Natural killer cell (primary cell): Measurements from ENCODE around the gene DDN. TPM values are rescaled to one million over a fixed set of nuclear protein-coding genes. Genes with fewer than 3 reads are reported as not detected.

Experiments
- ATAC-seq, 3 donors: fragments of 150-1000 bp in 2 of 3; fragments of 200-7000 bp in 1 of 3; cut with Tn5 transposase; 1 replicate in 1 of 3; 2 replicates in 2 of 3; pipeline ENCODE4 v1.10.0; 2021; ENCODE audit warnings: mild to moderate bottlenecking in 2 of 3, moderate library complexity in 2 of 3
- DNase-seq, 2 donors: peaks; one replicate each; pipeline versions ENCODE4 v3.0.0 to v3.0.0-alpha.2; 2013 to 2021; ENCODE audit warnings: mixed read lengths in 1 of 2
- H3K27ac ChIP-seq: one replicate; pipeline ENCODE4 v1.5.1; 2013; ENCODE audit warnings: mild to moderate bottlenecking, low read length
- H3K27me3 ChIP-seq: one replicate; pipeline ENCODE4 v1.6.1; 2013; ENCODE audit warnings: low read length; ENCODE audit not compliant: control insufficient read depth, insufficient read depth
- H3K36me3 ChIP-seq: one replicate; pipeline ENCODE4 v1.6.1; 2013; ENCODE audit warnings: low read length; ENCODE audit not compliant: control insufficient read depth, insufficient read depth
- H3K4me1 ChIP-seq: one replicate; pipeline ENCODE4 v1.6.1; 2013; ENCODE audit warnings: low read length; ENCODE audit not compliant: control insufficient read depth, insufficient read depth
- H3K4me3 ChIP-seq: one replicate; pipeline ENCODE4 v1.5.1; 2013; ENCODE audit warnings: low read length
- H3K9me3 ChIP-seq: one replicate; pipeline ENCODE4 v1.6.1; 2013; ENCODE audit warnings: low read length; ENCODE audit not compliant: control insufficient read depth, insufficient read depth
- H3K27ac Mint-ChIP-seq, 2 donors: one replicate each; pipeline ENCODE4 v1.8.0; 2022; ENCODE audit warnings: mild to moderate bottlenecking in 2 of 2, mixed read lengths in 2 of 2, moderate library complexity in 1 of 2
- H3K27me3 Mint-ChIP-seq, 2 donors: one replicate each; pipeline ENCODE4 v1.8.0; 2022; ENCODE audit warnings: low read depth in 2 of 2, mixed read lengths in 2 of 2
- H3K36me3 Mint-ChIP-seq: one replicate; pipeline ENCODE4 v1.8.0; 2022; ENCODE audit warnings: mixed read lengths
- H3K4me1 Mint-ChIP-seq, 2 donors: one replicate each; pipeline ENCODE4 v1.8.0; 2022; ENCODE audit warnings: mixed read lengths in 2 of 2
- H3K4me3 Mint-ChIP-seq: one replicate; pipeline ENCODE4 v1.8.0; 2022; ENCODE audit warnings: mild to moderate bottlenecking, moderate library complexity, mixed read lengths
- H3K9me3 Mint-ChIP-seq, 2 donors: one replicate each; pipeline ENCODE4 v1.8.0; 2022; ENCODE audit warnings: mixed read lengths in 2 of 2
- CTCF ChIP-seq: fragments of 200-600 bp; IDR thresholded peaks from one replicate; pipeline ENCODE4 v1.8.0; 2022; ENCODE audit warnings: antibody characterized with exemption
- WGBS: methylation state at CpG from one replicate; pipeline ENCODE4 v1.1.7; 2013; ENCODE audit warnings: missing lambda C conversion rate; ENCODE audit not compliant: insufficient coverage; 5-methylcytosine and 5-hydroxymethylcytosine counted together
- intact Hi-C: fragments of 100-400 bp; cut with micrococcal nuclease; formaldehyde crosslinking; loops from one replicate; pipeline ENCODE4 v1.14.2; 2022
- total RNA-seq, 4 donors: library from RNA; stranded (reverse); fragments of 120-200 nt in 1 of 4; gene quantifications; one replicate each; pipeline versions ENCODE4 v1.2.3 to v1.2.4, GENCODE V29; 2013 to 2022

Gene DDN
- total RNA-seq, 3 donors from 2014 or later (not counting 1 experiment from before 2014, with no cell fraction given), result 1.1 to 3.4 (median 1.4) TPM

- H3K27ac ChIP-seq, result no peak overlapping the region
- Mint-ChIP-seq H3K27ac (peak overlapping the region; percentile 49 to 94), H3K36me3 (no peaks in the 10 kb centered on the region), H3K27me3 (peaks cover 20 to 38% of the 10 kb centered on the region in 2 donors), H3K4me1 (peaks cover 56 to 63% of the 10 kb centered on the region in 2 donors), H3K9me3 (no peaks in the 10 kb centered on the region), H3K4me3 (peak overlapping the region; percentile 64)
- 5% methylated on average over 50 of the region's 50 CpGs for WGBS
- H3K4me3 ChIP-seq, result no peak overlapping the region
- H3K27me3 ChIP-seq, result peaks cover 33% of the 10 kb centered on the region
- intact Hi-C loops, result loop anchor here (2.0 to 10.0 kb wide), 3 partner anchors 41 to 125 kb away; partner anchors contain the start of genes DDX23, FKBP11 and PRKAG1
- DNase-seq (peak; percentile 87 to 92), ATAC-seq (peak; percentile 59 to 75 (median 68))
- peak; percentile 98 for TF ChIP-seq CTCF
- no peaks in the 10 kb centered on the region for H3K9me3 ChIP-seq
- no peaks in the 10 kb centered on the region for H3K36me3 ChIP-seq
- H3K4me1 ChIP-seq, result peaks cover 61% of the 10 kb centered on the region
These were observed 21.6 kb downstream of the DDN start for GRCh38 chr12:48977290-48978281.

- peak; percentile 53 to 65 for DNase-seq
- no peak overlapping the region for H3K4me3 Mint-ChIP-seq
- intact Hi-C loops, result loop anchor here (1.0 to 10.0 kb wide), 2 partner anchors 14 to 49 kb away; partner anchors contain the start of gene FKBP11
- H3K4me3 ChIP-seq, result no peak overlapping the region
- TF ChIP-seq CTCF, result peak; percentile 71
- no peak overlapping the region for H3K27ac Mint-ChIP-seq
- peaks cover 57% of the 10 kb centered on the region for H3K27me3 ChIP-seq
- peak in 2 of 3 donors; percentile 19 to 30 for ATAC-seq
- H3K9me3 ChIP-seq, result no peaks in the 10 kb centered on the region
- no peaks in the 10 kb centered on the region for H3K9me3 Mint-ChIP-seq
- peaks cover 27 to 42% of the 10 kb centered on the region in 2 donors for H3K27me3 Mint-ChIP-seq
- H3K4me1 Mint-ChIP-seq, result peaks cover 46 to 59% of the 10 kb centered on the region in 2 donors
- H3K36me3 Mint-ChIP-seq, result no peaks in the 10 kb centered on the region
- H3K36me3 ChIP-seq, result no peaks in the 10 kb centered on the region
- peaks cover 66% of the 10 kb centered on the region for H3K4me1 ChIP-seq
- H3K27ac ChIP-seq, result no peak overlapping the region
- 24% methylated on average over 18 of the region's 19 CpGs for WGBS
These were observed 25.1 kb downstream of the DDN start for GRCh38 chr12:48973941-48974673.

- Mint-ChIP-seq H3K4me1 (peaks cover 41 to 53% of the 10 kb centered on the region in 2 donors), H3K27me3 (peaks cover 27 to 42% of the 10 kb centered on the region in 2 donors), H3K27ac (no peak overlapping the region), H3K9me3 (no peaks in the 10 kb centered on the region), H3K4me3 (no peak overlapping the region), H3K36me3 (no peaks in the 10 kb centered on the region)
- Histone ChIP-seq H3K4me1 (peaks cover 61% of the 10 kb centered on the region), H3K36me3 (no peaks in the 10 kb centered on the region), H3K4me3 (no peak overlapping the region), H3K9me3 (no peaks in the 10 kb centered on the region), H3K27me3 (peaks cover 52% of the 10 kb centered on the region), H3K27ac (no peak overlapping the region)
- WGBS, result 27% methylated on average over 12 of the region's 12 CpGs
- intact Hi-C loops, result loop anchor here (10.0 kb wide), 1 partner anchor 49 kb away; the partner anchor contains the start of gene FKBP11
- DNase-seq (no peak), ATAC-seq (no peak)
- TF ChIP-seq CTCF, result no peak
These were observed 25.6 kb downstream of the DDN start for GRCh38 chr12:48973531-48973930.
